ENCODE results near the gene NCK1. TPM values are rescaled to one million over a fixed set of nuclear protein-coding genes. Genes with fewer than 3 reads are reported as not detected.
A peak's percentile ranks its signal among the peaks of the same experiment; 100 is the strongest.

Gene NCK1
- total and polyA plus RNA-seq, 9 donors, result 24.2 to 34.6 (median 27.5) TPM

DNA sequence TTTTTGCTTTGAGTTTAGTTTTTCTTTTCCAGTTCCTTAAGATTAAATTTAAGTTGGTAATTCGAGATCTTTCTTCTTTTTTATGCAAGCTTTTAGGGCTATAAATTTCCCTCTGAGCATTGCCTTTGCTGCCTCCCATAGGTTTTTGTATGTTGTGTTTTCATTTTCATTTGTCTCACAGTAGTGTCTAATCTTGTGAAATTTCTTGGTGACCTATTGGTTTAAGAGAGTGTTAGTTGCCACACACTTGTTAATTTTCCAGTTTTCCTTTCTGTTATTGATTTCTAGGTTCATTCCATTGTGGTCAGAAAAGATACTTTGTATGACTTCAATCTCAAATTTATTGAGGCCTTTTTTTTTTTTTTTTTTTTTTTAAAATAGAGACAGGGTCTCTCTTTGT, 77.5 kb downstream of the NCK1 start:
- H3K27ac ChIP-seq (ENCODE audit: low read length), result no peak overlapping the region
- no CpG with 5 or more reads among the region's 1 CpG for WGBS (ENCODE audit: insufficient coverage)
- no peak for DNase-seq
- H3K9me3 ChIP-seq (replicated peaks; ENCODE audit: control insufficient read depth, low read depth, low read length), result peaks cover 6% of the 10 kb centered on the region
- no peaks in the 10 kb centered on the region for H3K36me3 ChIP-seq (ENCODE audit: control insufficient read depth, insufficient read depth, low read length)
- no peak overlapping the region for H3K4me3 ChIP-seq (ENCODE audit: low read length)
- H3K4me1 ChIP-seq (ENCODE audit: control insufficient read depth, insufficient read depth, low read length), result no peaks in the 10 kb centered on the region
- H3K27me3 ChIP-seq (ENCODE audit: control insufficient read depth, insufficient read depth, low read length), result no peaks in the 10 kb centered on the region

GRCh38 chr3:136942803-136943202, 80.8 kb downstream of the NCK1 start:
- WGBS (ENCODE audit: insufficient coverage), result no CpG with 5 or more reads among the region's 1 CpG
- Histone ChIP-seq H3K27ac (ENCODE audit: low read length) (no peak overlapping the region), H3K27me3 (ENCODE audit: control insufficient read depth, insufficient read depth, low read length) (no peaks in the 10 kb centered on the region), H3K4me3 (ENCODE audit: low read length) (no peak overlapping the region), H3K36me3 (ENCODE audit: control insufficient read depth, insufficient read depth, low read length) (peaks cover 7% of the 10 kb centered on the region), H3K4me1 (ENCODE audit: control insufficient read depth, insufficient read depth, low read length) (no peaks in the 10 kb centered on the region), H3K9me3 (replicated peaks; ENCODE audit: control insufficient read depth, low read depth, low read length) (no peaks in the 10 kb centered on the region)
- no peak for DNase-seq

DNA sequence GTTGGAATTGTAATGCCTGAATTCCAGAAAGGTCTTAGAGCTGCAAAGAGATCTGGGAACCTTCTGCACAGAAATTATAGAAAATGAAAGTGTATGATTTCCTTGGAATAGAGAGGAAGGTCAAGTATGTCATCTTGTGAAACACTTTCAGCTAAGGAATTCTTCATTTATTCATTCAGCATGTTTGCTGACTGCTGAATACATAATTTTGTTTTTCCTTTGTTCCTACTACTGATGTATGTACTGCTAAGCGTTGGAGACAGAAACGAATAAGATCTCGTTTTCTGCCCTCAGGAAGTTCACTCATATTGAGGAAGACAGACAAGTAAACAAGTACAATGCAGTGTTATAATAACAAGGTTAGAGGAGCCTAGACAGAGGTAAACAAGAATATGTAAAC, 81.4 kb downstream of the NCK1 start:
- no peaks in the 10 kb centered on the region for H3K9me3 ChIP-seq (replicated peaks; ENCODE audit: control insufficient read depth, low read depth, low read length)
- H3K27me3 ChIP-seq (ENCODE audit: control insufficient read depth, insufficient read depth, low read length), result no peaks in the 10 kb centered on the region
- H3K27ac ChIP-seq (ENCODE audit: low read length), result no peak overlapping the region
- no peaks in the 10 kb centered on the region for H3K4me1 ChIP-seq (ENCODE audit: control insufficient read depth, insufficient read depth, low read length)
- WGBS (ENCODE audit: insufficient coverage), result no CpG with 5 or more reads among the region's 3 CpGs
- peaks cover 7% of the 10 kb centered on the region for H3K36me3 ChIP-seq (ENCODE audit: control insufficient read depth, insufficient read depth, low read length)
- no peak overlapping the region for H3K4me3 ChIP-seq (ENCODE audit: low read length)
- no peak for DNase-seq

DNA sequence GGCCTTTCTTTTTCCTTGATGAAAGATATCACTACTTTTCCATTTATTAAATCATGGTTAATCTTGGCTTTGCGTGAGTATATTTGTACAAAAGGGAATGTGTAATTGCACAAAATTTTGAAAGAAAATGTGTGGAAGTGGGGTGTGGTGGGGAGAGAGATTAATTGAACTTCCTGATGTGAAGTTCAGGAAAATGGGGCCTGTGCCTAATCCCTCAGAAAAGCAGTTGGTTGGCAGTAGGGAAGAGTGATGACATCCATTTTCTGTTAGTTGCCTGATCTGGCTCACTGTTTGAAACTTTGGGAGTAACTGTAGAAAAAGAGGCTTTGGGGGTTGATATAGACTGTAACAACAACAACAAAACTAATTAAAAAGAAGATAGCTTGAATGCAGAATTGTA, 85.0 kb downstream of the NCK1 start:
- H3K4me1 ChIP-seq (ENCODE audit: control insufficient read depth, insufficient read depth, low read length), result no peaks in the 10 kb centered on the region
- H3K36me3 ChIP-seq (ENCODE audit: control insufficient read depth, insufficient read depth, low read length), result peaks cover 9% of the 10 kb centered on the region
- no peaks in the 10 kb centered on the region for H3K9me3 ChIP-seq (replicated peaks; ENCODE audit: control insufficient read depth, low read depth, low read length)
- no peaks in the 10 kb centered on the region for H3K27me3 ChIP-seq (ENCODE audit: control insufficient read depth, insufficient read depth, low read length)
- no peak overlapping the region for H3K27ac ChIP-seq (ENCODE audit: low read length)
- WGBS (ENCODE audit: insufficient coverage), result 83% methylated on average over 1 of the region's 1 CpG
- H3K4me3 ChIP-seq (ENCODE audit: low read length), result no peak overlapping the region
- DNase-seq, result peak; percentile 15

DNA sequence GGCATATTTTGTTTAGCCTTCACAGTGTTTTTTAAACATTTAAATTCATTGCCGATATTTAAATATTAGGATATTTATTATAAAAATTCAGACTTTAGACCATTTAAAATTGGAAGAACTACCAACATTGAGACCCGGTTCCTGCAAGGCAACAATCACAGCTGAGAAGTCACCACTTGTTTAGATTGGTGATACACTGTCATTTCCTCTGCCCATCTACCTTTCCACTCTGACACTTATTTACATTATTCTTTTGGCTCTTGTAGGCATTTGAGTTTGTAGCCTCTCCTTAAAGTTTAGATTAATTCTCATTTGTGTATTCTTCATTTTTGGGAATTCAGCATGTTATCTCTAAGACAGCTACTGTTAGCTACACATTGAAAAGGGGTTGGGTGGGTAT, 85.5 kb downstream of the NCK1 start:
- Histone ChIP-seq H3K9me3 (replicated peaks; ENCODE audit: control insufficient read depth, low read depth, low read length) (no peaks in the 10 kb centered on the region), H3K27me3 (ENCODE audit: control insufficient read depth, insufficient read depth, low read length) (no peaks in the 10 kb centered on the region), H3K4me3 (ENCODE audit: low read length) (no peak overlapping the region), H3K27ac (ENCODE audit: low read length) (no peak overlapping the region), H3K4me1 (ENCODE audit: control insufficient read depth, insufficient read depth, low read length) (no peaks in the 10 kb centered on the region), H3K36me3 (ENCODE audit: control insufficient read depth, insufficient read depth, low read length) (peaks cover 9% of the 10 kb centered on the region)
- no peak for DNase-seq
- whole genome bisulfite sequencing (ENCODE audit: insufficient coverage), result 0% methylated on average over 1 of the region's 2 CpGs

GRCh38 chr3:136949146-136949545, 87.1 kb downstream of the NCK1 start:
- Histone ChIP-seq H3K4me1 (ENCODE audit: control insufficient read depth, insufficient read depth, low read length) (no peaks in the 10 kb centered on the region), H3K27ac (ENCODE audit: low read length) (no peak overlapping the region), H3K27me3 (ENCODE audit: control insufficient read depth, insufficient read depth, low read length) (no peaks in the 10 kb centered on the region), H3K36me3 (ENCODE audit: control insufficient read depth, insufficient read depth, low read length) (peaks cover 9% of the 10 kb centered on the region), H3K9me3 (replicated peaks; ENCODE audit: control insufficient read depth, low read depth, low read length) (no peaks in the 10 kb centered on the region), H3K4me3 (ENCODE audit: low read length) (no peak overlapping the region)
- no peak for DNase-seq

GRCh38 chr3:136949708-136950107, 87.7 kb downstream of the NCK1 start:
- H3K9me3 ChIP-seq (replicated peaks; ENCODE audit: control insufficient read depth, low read depth, low read length), result no peaks in the 10 kb centered on the region
- H3K36me3 ChIP-seq (ENCODE audit: control insufficient read depth, insufficient read depth, low read length), result peaks cover 9% of the 10 kb centered on the region
- no peak overlapping the region for H3K27ac ChIP-seq (ENCODE audit: low read length)
- no peak overlapping the region for H3K4me3 ChIP-seq (ENCODE audit: low read length)
- no peaks in the 10 kb centered on the region for H3K27me3 ChIP-seq (ENCODE audit: control insufficient read depth, insufficient read depth, low read length)
- H3K4me1 ChIP-seq (ENCODE audit: control insufficient read depth, insufficient read depth, low read length), result no peaks in the 10 kb centered on the region
- WGBS (ENCODE audit: insufficient coverage), result no CpG with 5 or more reads among the region's 2 CpGs
- no peak for DNase-seq

DNA sequence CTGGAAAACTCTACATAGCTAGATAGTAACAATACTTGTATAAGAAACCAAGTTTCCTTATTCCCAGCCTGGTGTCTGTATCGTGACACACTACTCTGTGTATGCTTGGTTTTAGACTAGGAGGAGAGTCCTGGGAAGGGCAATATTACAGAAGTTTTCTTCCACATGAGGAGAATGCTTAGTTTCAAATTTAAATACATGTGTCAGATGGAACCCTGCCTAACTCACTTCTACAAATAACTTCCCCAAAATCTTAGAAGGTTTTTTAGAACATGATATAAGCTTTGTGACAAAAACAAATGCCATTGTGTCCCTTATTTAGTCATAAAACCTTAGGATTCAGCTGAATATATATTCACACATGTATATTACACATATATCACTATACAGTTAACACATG, 88.6 kb downstream of the NCK1 start:
- no peak overlapping the region for H3K27ac ChIP-seq (ENCODE audit: low read length)
- WGBS (ENCODE audit: insufficient coverage), result no CpG with 5 or more reads among the region's 1 CpG

GRCh38 chr3:136952292-136952691, 90.3 kb downstream of the NCK1 start:
- DNase-seq, result no peak
- Histone ChIP-seq H3K4me3 (ENCODE audit: low read length) (no peak overlapping the region), H3K9me3 (replicated peaks; ENCODE audit: control insufficient read depth, low read depth, low read length) (no peaks in the 10 kb centered on the region), H3K27me3 (ENCODE audit: control insufficient read depth, insufficient read depth, low read length) (no peaks in the 10 kb centered on the region), H3K4me1 (ENCODE audit: control insufficient read depth, insufficient read depth, low read length) (no peaks in the 10 kb centered on the region), H3K36me3 (ENCODE audit: control insufficient read depth, insufficient read depth, low read length) (peaks cover 2% of the 10 kb centered on the region), H3K27ac (ENCODE audit: low read length) (no peak overlapping the region)
- no CpG with 5 or more reads among the region's 1 CpG for WGBS (ENCODE audit: insufficient coverage)

More for the DNA sequence above, 88.6 kb downstream of the NCK1 start:
- no peaks in the 10 kb centered on the region for H3K4me1 ChIP-seq (ENCODE audit: control insufficient read depth, insufficient read depth, low read length)
- H3K36me3 ChIP-seq (ENCODE audit: control insufficient read depth, insufficient read depth, low read length), result peaks cover 7% of the 10 kb centered on the region
- H3K27me3 ChIP-seq (ENCODE audit: control insufficient read depth, insufficient read depth, low read length), result no peaks in the 10 kb centered on the region
- no peaks in the 10 kb centered on the region for H3K9me3 ChIP-seq (replicated peaks; ENCODE audit: control insufficient read depth, low read depth, low read length)
- DNase-seq, result peak; percentile 20
- no peak overlapping the region for H3K4me3 ChIP-seq (ENCODE audit: low read length)

GRCh38 chr3:136954251-136954650, 92.2 kb downstream of the NCK1 start:
- Histone ChIP-seq H3K4me1 (ENCODE audit: control insufficient read depth, insufficient read depth, low read length) (no peaks in the 10 kb centered on the region), H3K9me3 (replicated peaks; ENCODE audit: control insufficient read depth, low read depth, low read length) (no peaks in the 10 kb centered on the region), H3K27me3 (ENCODE audit: control insufficient read depth, insufficient read depth, low read length) (no peaks in the 10 kb centered on the region), H3K4me3 (ENCODE audit: low read length) (no peak overlapping the region), H3K27ac (ENCODE audit: low read length) (no peak overlapping the region), H3K36me3 (ENCODE audit: control insufficient read depth, insufficient read depth, low read length) (peaks cover 2% of the 10 kb centered on the region)
- 100% methylated on average over 1 of the region's 2 CpGs for WGBS (ENCODE audit: insufficient coverage)
- DNase-seq, result no peak

- Histone ChIP-seq H3K9me3 (replicated peaks; ENCODE audit: control insufficient read depth, low read depth, low read length) (no peaks in the 10 kb centered on the region), H3K4me1 (ENCODE audit: control insufficient read depth, insufficient read depth, low read length) (no peaks in the 10 kb centered on the region), H3K36me3 (ENCODE audit: control insufficient read depth, insufficient read depth, low read length) (peaks cover 2% of the 10 kb centered on the region), H3K27me3 (ENCODE audit: control insufficient read depth, insufficient read depth, low read length) (no peaks in the 10 kb centered on the region), H3K27ac (ENCODE audit: low read length) (no peak overlapping the region), H3K4me3 (ENCODE audit: low read length) (no peak overlapping the region)
- no peak for DNase-seq
- WGBS (ENCODE audit: insufficient coverage), result 92% methylated on average over 3 of the region's 4 CpGs
Measured at GRCh38 chr3:136954980-136955780, 93.2 kb downstream of the NCK1 start.

Data from muscle of leg (tissue), 11 donors.